H1 (cell line): ENCODE data around the gene RUFY3. TPM values are rescaled to one million over a fixed set of nuclear protein-coding genes. Genes with fewer than 3 reads are reported as not detected.

ENCODE experiments used
- CTCF ChIA-PET: fragments of 300-600 bp; sonication (Branson Sonifier 250); formaldehyde crosslinking; loops from one replicate; lab custom pipeline; 2021; ENCODE audit not compliant: partially characterized antibody; lab: Charles Lee
- POLR2A ChIA-PET: fragments of 300-600 bp; sonication (Branson Sonifier 250); formaldehyde crosslinking; loops from one replicate; lab custom pipeline; 2021; ENCODE audit warnings: inconsistent platforms; ENCODE audit not compliant: partially characterized antibody; lab: Charles Lee
- DNase-seq, 2 experiments: peaks; one replicate each; pipeline versions ENCODE4 v3.0.0 to v3.0.0-alpha.2; 2010 to 2022; ENCODE audit warnings: low spot score in 2 of 2, low read depth in 1 of 2, mixed read lengths in 1 of 2
- FAIRE-seq: peaks from 2 replicates; lab custom pipeline; 2011; peaks lifted over from hg19 to GRCh38; lab: Jason Lieb, UNC
- H2AFZ ChIP-seq: 2 replicates; pipeline ENCODE4 v1.8.1; 2012; ENCODE audit warnings: low read length, inconsistent platforms
- H2AK5ac ChIP-seq: 2 replicates; pipeline ENCODE4 v1.6.1; 2013; ENCODE audit warnings: low read depth, low read length
- H2BK120ac ChIP-seq: replicated peaks from 2 replicates; pipeline ENCODE3; 2013; ENCODE audit warnings: low read depth, low read length, inconsistent platforms
- H2BK12ac ChIP-seq: 2 replicates; pipeline ENCODE4 v1.6.1; 2013; ENCODE audit warnings: low read depth, low read length
- H2BK15ac ChIP-seq: 2 replicates; pipeline ENCODE4 v1.6.1; 2013; ENCODE audit warnings: low read length
- H2BK20ac ChIP-seq: 2 replicates; pipeline ENCODE4 v1.6.1; 2013; ENCODE audit warnings: low read length
- H2BK5ac ChIP-seq: 2 replicates; pipeline ENCODE4 v1.6.1; 2013; ENCODE audit warnings: low read depth, low read length
- H3K14ac ChIP-seq: 2 replicates; pipeline ENCODE4 v1.6.1; 2013; ENCODE audit warnings: inconsistent platforms; ENCODE audit not compliant: insufficient read length
- H3K18ac ChIP-seq: 2 replicates; pipeline ENCODE4 v1.6.1; 2013; ENCODE audit warnings: low read length; ENCODE audit errors: extremely low read depth
- H3K23ac ChIP-seq: 2 replicates; pipeline ENCODE4 v1.6.1; 2013; ENCODE audit warnings: inconsistent platforms; ENCODE audit not compliant: insufficient read length
- H3K23me2 ChIP-seq: 2 replicates; pipeline ENCODE4 v1.6.1; 2013; ENCODE audit warnings: low read depth, low read length
- H3K27ac ChIP-seq: 2 replicates; pipeline ENCODE4 v1.6.1; 2011; ENCODE audit warnings: low read depth, low read length, inconsistent platforms
- H3K27me3 ChIP-seq, 4 experiments: replicated peaks in 1 of 4; 1 replicate in 1 of 4; 2 replicates in 3 of 4; pipeline versions ENCODE4 v1.6.1 to v1.8.1; 2011 to 2013; ENCODE audit warnings: low read length in 3 of 4, mild to moderate bottlenecking in 3 of 4, inconsistent platforms in 2 of 4, mixed read lengths in 2 of 4, moderate library complexity in 1 of 4; ENCODE audit not compliant: control insufficient read depth in 3 of 4, insufficient read depth in 3 of 4; ENCODE audit errors: extremely low read depth in 1 of 4
- H3K36me3 ChIP-seq, 4 experiments: 2 replicates each; pipeline versions ENCODE4 v1.6.1 to v1.8.1; 2011 to 2013; ENCODE audit warnings: mild to moderate bottlenecking in 4 of 4, low read length in 3 of 4, moderate library complexity in 2 of 4, control low read depth in 1 of 4, inconsistent platforms in 1 of 4; ENCODE audit not compliant: insufficient read depth in 4 of 4, control insufficient read depth in 2 of 4
- H3K4ac ChIP-seq: replicated peaks from 2 replicates; pipeline ENCODE3; 2013; ENCODE audit warnings: low read length, low read depth, mixed read lengths, inconsistent platforms; ENCODE audit not compliant: insufficient read length
- H3K4me1 ChIP-seq, 4 experiments: replicated peaks in 1 of 4; 1 replicate in 1 of 4; 2 replicates in 3 of 4; pipeline versions ENCODE4 v1.6.1 to v1.8.1; 2011 to 2013; ENCODE audit warnings: low read length in 3 of 4, inconsistent platforms in 2 of 4, mixed read lengths in 1 of 4; ENCODE audit not compliant: insufficient read depth in 4 of 4, control insufficient read depth in 3 of 4
- H3K4me2 ChIP-seq, 2 experiments: 2 replicates each; pipeline versions ENCODE4 v1.6.1 to v1.8.1; 2011 to 2013; ENCODE audit warnings: low read depth in 2 of 2, low read length in 2 of 2, control low read depth in 1 of 2, inconsistent platforms in 1 of 2, mild to moderate bottlenecking in 1 of 2; ENCODE audit not compliant: insufficient read depth in 1 of 2
- H3K4me3 ChIP-seq, 4 experiments: fragments of 200-600, 300-600 bp in 1 of 4; sonication (generic), shearing (Covaris generic), sonication (Bioruptor Twin) in 1 of 4; 2 replicates each; pipeline versions ENCODE4 v1.5.1 to v1.8.1; 2011 to 2016; ENCODE audit warnings: low read length in 4 of 4, low read depth in 3 of 4, control low read depth in 2 of 4, inconsistent platforms in 2 of 4, mild to moderate bottlenecking in 2 of 4, mixed read lengths in 1 of 4, moderate library complexity in 1 of 4; ENCODE audit not compliant: insufficient read depth in 2 of 4; ENCODE audit errors: extremely low read depth in 1 of 4
- H3K56ac ChIP-seq: replicated peaks from 2 replicates; pipeline ENCODE3; 2013; ENCODE audit warnings: low read depth, mild to moderate bottlenecking, mixed read lengths, low read length, inconsistent platforms; ENCODE audit not compliant: insufficient read length
- H3K79me1 ChIP-seq: 2 replicates; pipeline ENCODE4 v1.6.1; 2013; ENCODE audit warnings: low read depth, low read length, control low read depth
- H3K79me2 ChIP-seq, 2 experiments: 2 replicates each; pipeline versions ENCODE4 v1.6.1 to v1.8.1; 2012 to 2013; ENCODE audit warnings: low read length in 2 of 2, mild to moderate bottlenecking in 2 of 2, inconsistent platforms in 1 of 2; ENCODE audit not compliant: insufficient read depth in 2 of 2, control insufficient read depth in 1 of 2
- H3K9ac ChIP-seq, 4 experiments: replicated peaks in 1 of 4; 1 replicate in 1 of 4; 2 replicates in 3 of 4; pipeline versions ENCODE4 v1.6.1 to v1.8.1; 2011 to 2013; ENCODE audit warnings: low read depth in 3 of 4, low read length in 3 of 4, control low read depth in 2 of 4, mild to moderate bottlenecking in 2 of 4, moderate library complexity in 2 of 4, inconsistent platforms in 1 of 4; ENCODE audit errors: extremely low read depth in 1 of 4
- H3K9me3 ChIP-seq, 2 experiments: 2 replicates each; pipeline versions ENCODE4 v1.6.1 to v1.8.1; 2012 to 2013; ENCODE audit warnings: mild to moderate bottlenecking in 2 of 2, moderate library complexity in 2 of 2, control low read depth in 1 of 2, inconsistent platforms in 1 of 2, low read depth in 1 of 2, low read length in 1 of 2, mixed read lengths in 1 of 2; ENCODE audit not compliant: insufficient read depth in 2 of 2
- H4K20me1 ChIP-seq, 2 experiments: replicated peaks in 1 of 2; 2 replicates each; pipeline versions ENCODE3 to v1.8.1; 2011 to 2013; ENCODE audit warnings: inconsistent platforms in 2 of 2, low read length in 2 of 2, mild to moderate bottlenecking in 1 of 2; ENCODE audit not compliant: insufficient read depth in 2 of 2, control insufficient read depth in 1 of 2
- H4K5ac ChIP-seq: 2 replicates; pipeline ENCODE4 v1.6.1; 2013; ENCODE audit warnings: low read length, low read depth, mixed read lengths, inconsistent platforms; ENCODE audit not compliant: insufficient read length
- H4K8ac ChIP-seq: 2 replicates; pipeline ENCODE4 v1.8.0; 2013; ENCODE audit warnings: mild to moderate bottlenecking, moderate library complexity, low read length, inconsistent platforms; ENCODE audit not compliant: insufficient read depth; ENCODE audit errors: extremely low read depth
- H4K91ac ChIP-seq: replicated peaks from 2 replicates; pipeline ENCODE3; 2013; ENCODE audit warnings: low read length, mixed read lengths, inconsistent platforms; ENCODE audit not compliant: insufficient read length
- CHD2 ChIP-seq: IDR thresholded peaks from 2 replicates; pipeline ENCODE4 v1.6.1; 2012; ENCODE audit warnings: low read length, improper control_type of control experiment
- CREB1 ChIP-seq: IDR thresholded peaks from 2 replicates; pipeline ENCODE4 v1.6.1; 2012; ENCODE audit warnings: inconsistent platforms
- GTF2F1 ChIP-seq: IDR thresholded peaks from 2 replicates; pipeline ENCODE4 v1.6.1; 2012; ENCODE audit warnings: low read depth, low read length, improper control_type of control experiment, borderline replicate concordance
- RAD21 ChIP-seq, 2 experiments: IDR thresholded peaks in 1 of 2; conservative IDR thresholded peaks in 1 of 2; 2 replicates each; pipeline ENCODE4 v1.6.1; 2011; ENCODE audit warnings: low read depth in 2 of 2, low read length in 2 of 2, improper control_type of control experiment in 1 of 2, inconsistent platforms in 1 of 2, mild to moderate bottlenecking in 1 of 2, moderate library complexity in 1 of 2
- SP4 ChIP-seq: IDR thresholded peaks from 2 replicates; pipeline ENCODE4 v1.6.1; 2012; ENCODE audit warnings: low read length, inconsistent platforms
- SUZ12 ChIP-seq: fragments of 200-600 bp; sonication (generic); IDR thresholded peaks from 2 replicates; pipeline ENCODE4 v1.6.1; 2012; ENCODE audit warnings: mild to moderate bottlenecking, inconsistent platforms, low read length, moderate library complexity, mixed read lengths
- TCF12 ChIP-seq: IDR thresholded peaks from 2 replicates; pipeline ENCODE4 v1.6.1; 2011; ENCODE audit warnings: low read depth, mild to moderate bottlenecking, low read length
- WGBS, 2 experiments: shearing (Covaris generic) in 1 of 2; methylation state at CpG; one replicate each; pipeline versions ENCODE4 v1.1.6 to v1.1.7; 2013 to 2015; ENCODE audit warnings: low lambda C conversion rate in 2 of 2, mixed read lengths in 2 of 2, inconsistent platforms in 1 of 2, low coverage in 1 of 2, missing lambda C conversion rate in 1 of 2; ENCODE audit not compliant: insufficient replicate concordance in 2 of 2, insufficient coverage in 1 of 2, insufficient read length in 1 of 2; ENCODE audit errors: extremely low coverage in 1 of 2, missing lambda C conversion rate in 1 of 2; 5-methylcytosine and 5-hydroxymethylcytosine counted together
- polyA plus RNA-seq, 7 experiments: library from polyadenylated mRNA; depleted of rRNA in 3 of 7; stranded (reverse) in 5 of 7; unstranded in 2 of 7; fragments of >200 nt in 5 of 7; fragments of 200-250 nt in 2 of 7; gene quantifications; 1 replicate in 5 of 7; 2 replicates in 1 of 7; 4 replicates in 1 of 7; pipeline versions ENCODE4 v1.2.1 to v1.2.3, GENCODE V29; 2011 to 2013; ENCODE audit warnings: missing spikeins in 2 of 7, mixed read lengths in 2 of 7
- total RNA-seq: library from RNA; stranded (reverse); fragmentation: NEBNext Ultra II Directional; extraction: Animal tissue kit (Norgen Biotek cat#: 25700); gene quantifications from 2 replicates; pipeline ENCODE4 v1.2.1, GENCODE V29; 2021
- TF ChIP-seq, protein P1 (sequence below): IDR thresholded peaks from 2 replicates; pipeline ENCODE4 v1.6.1; 2012; ENCODE audit warnings: low read length, inconsistent platforms
- TF ChIP-seq, protein P2 (sequence below): IDR thresholded peaks from 2 replicates; pipeline ENCODE4 v1.6.1; 2012; ENCODE audit warnings: inconsistent platforms
- TF ChIP-seq, protein P3 (sequence below): IDR thresholded peaks from 2 replicates; pipeline ENCODE4 v1.6.1; 2011; ENCODE audit warnings: low read depth, mild to moderate bottlenecking, low read length; ENCODE audit not compliant: insufficient read depth

The RUFY3 gene
- total and polyA plus RNA-seq, 2 of the 8 experiments (the other 6 are each of a cell fraction or from before 2014, with no cell fraction given): 7.8 to 33.1 TPM

DNA sequence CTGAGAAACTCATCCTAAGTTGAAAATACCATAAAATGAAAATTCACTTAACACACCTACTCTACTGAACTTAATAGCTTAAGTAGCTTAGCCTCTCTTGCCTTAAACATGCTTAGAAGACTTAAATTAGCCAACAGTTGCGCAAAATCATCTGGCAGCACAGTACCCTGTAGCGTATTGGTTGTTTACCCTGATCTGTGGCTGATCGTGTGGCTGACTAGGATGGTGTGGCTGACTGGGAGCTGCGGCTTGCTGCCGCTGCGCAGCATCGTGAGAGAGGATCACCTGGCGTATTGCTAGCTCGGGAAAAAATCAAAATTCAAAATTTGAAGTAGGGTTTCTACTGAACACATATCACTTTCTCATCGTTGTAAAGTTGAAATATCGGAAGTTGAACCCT is 6.3 kb downstream of the RUFY3 start:
- no peak overlapping the region for H3K18ac ChIP-seq
- no peak overlapping the region for H2AFZ ChIP-seq
- no peaks in the 10 kb centered on the region for H3K79me2 ChIP-seq
- H3K23ac ChIP-seq: no peak overlapping the region
- H3K9ac ChIP-seq: no peak overlapping the region
- H3K36me3 ChIP-seq: no peaks in the 10 kb centered on the region
- no peak for DNase-seq
- TF ChIP-seq, protein P1, sequence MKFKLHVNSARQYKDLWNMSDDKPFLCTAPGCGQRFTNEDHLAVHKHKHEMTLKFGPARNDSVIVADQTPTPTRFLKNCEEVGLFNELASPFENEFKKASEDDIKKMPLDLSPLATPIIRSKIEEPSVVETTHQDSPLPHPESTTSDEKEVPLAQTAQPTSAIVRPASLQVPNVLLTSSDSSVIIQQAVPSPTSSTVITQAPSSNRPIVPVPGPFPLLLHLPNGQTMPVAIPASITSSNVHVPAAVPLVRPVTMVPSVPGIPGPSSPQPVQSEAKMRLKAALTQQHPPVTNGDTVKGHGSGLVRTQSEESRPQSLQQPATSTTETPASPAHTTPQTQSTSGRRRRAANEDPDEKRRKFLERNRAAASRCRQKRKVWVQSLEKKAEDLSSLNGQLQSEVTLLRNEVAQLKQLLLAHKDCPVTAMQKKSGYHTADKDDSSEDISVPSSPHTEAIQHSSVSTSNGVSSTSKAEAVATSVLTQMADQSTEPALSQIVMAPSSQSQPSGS: no peak
- no peak for TF ChIP-seq RAD21 (IDR thresholded peaks at IDR 0.05 in 1 of 2, conservative IDR thresholded peaks at IDR 0.05 in 1 of 2; ENCODE audit: low read depth in 2 of 2, low read length in 2 of 2)
- TF ChIP-seq, protein P2, sequence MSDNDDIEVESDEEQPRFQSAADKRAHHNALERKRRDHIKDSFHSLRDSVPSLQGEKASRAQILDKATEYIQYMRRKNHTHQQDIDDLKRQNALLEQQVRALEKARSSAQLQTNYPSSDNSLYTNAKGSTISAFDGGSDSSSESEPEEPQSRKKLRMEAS: no peak
- no peak for TF ChIP-seq GTF2F1
- TF ChIP-seq SP4: no peak
- no peak for TF ChIP-seq TCF12
- no peak for TF ChIP-seq SUZ12
- no peak for TF ChIP-seq CHD2
- TF ChIP-seq CREB1: no peak
- TF ChIP-seq, protein P3, sequence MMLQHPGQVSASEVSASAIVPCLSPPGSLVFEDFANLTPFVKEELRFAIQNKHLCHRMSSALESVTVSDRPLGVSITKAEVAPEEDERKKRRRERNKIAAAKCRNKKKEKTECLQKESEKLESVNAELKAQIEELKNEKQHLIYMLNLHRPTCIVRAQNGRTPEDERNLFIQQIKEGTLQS: no peak
- TF ChIP-seq, all 59 proteins: peak for 0
- no peaks in the 10 kb centered on the region for H3K9me3 ChIP-seq
- H2BK120ac ChIP-seq: no peak overlapping the region
- H3K23me2 ChIP-seq: no peaks in the 10 kb centered on the region
- no peak overlapping the region for H3K14ac ChIP-seq
- H2BK5ac ChIP-seq: no peak overlapping the region
- H2AK5ac ChIP-seq: no peak overlapping the region
- no peak overlapping the region for H2BK12ac ChIP-seq
- H3K4ac ChIP-seq: no peak overlapping the region
- FAIRE-seq: no peak
- no peaks in the 10 kb centered on the region for H3K27me3 ChIP-seq
- no peak overlapping the region for H3K4me3 ChIP-seq
- no peaks in the 10 kb centered on the region; a peak in 1 of 7 replicates for H3K4me1 ChIP-seq
- H4K20me1 ChIP-seq: no peaks in the 10 kb centered on the region
- no peak overlapping the region for H3K4me2 ChIP-seq
- CTCF ChIA-PET: interaction anchor here (0.7 to 1.8 kb wide), 4 partner anchors 9 to 101 kb away, joined by 3 to 4 read pairs (median 4); no protein-coding TSS in a partner anchor
- H2BK15ac ChIP-seq: no peak overlapping the region
- no peak overlapping the region for H2BK20ac ChIP-seq
- WGBS, 2 experiments: 90% methylated on average over 11 of the region's 11 CpGs; no CpG with 5 or more reads in 1 of the 2 experiments
- no peak overlapping the region for H3K27ac ChIP-seq
- peaks cover 2% of the 10 kb centered on the region; the same call in 1 of the 2 replicates for H3K79me1 ChIP-seq
- H4K8ac ChIP-seq: no peak overlapping the region
- POLR2A ChIA-PET: no interaction called here
- H4K5ac ChIP-seq: no peak overlapping the region
- H3K56ac ChIP-seq: no peak overlapping the region
- H4K91ac ChIP-seq: no peak overlapping the region
